Neural progenitor cell (in vitro differentiated cells): ENCODE measurements around the gene CCT4. TPM values are rescaled to one million over a fixed set of nuclear protein-coding genes. Genes with fewer than 3 reads are reported as not detected.

ENCODE experiments used
- DNase-seq: peaks from one replicate; pipeline ENCODE4 v3.0.0-alpha.2; 2016; ENCODE audit warnings: low spot score
- H2AFZ ChIP-seq: fragments of 200-600 bp; sonication (generic); replicated peaks from 2 replicates; pipeline ENCODE4 v1.6.1; 2016; ENCODE audit warnings: antibody characterized with exemption
- H3F3A ChIP-seq: fragments of 200-600 bp; sonication (generic); 2 replicates; pipeline ENCODE4 v1.6.1; 2016; ENCODE audit warnings: antibody characterized with exemption, low read depth
- H3K27ac ChIP-seq: fragments of 200-600 bp; sonication (generic); 2 replicates; pipeline ENCODE4 v1.5.1; 2016; ENCODE audit warnings: mild to moderate bottlenecking
- H3K27me3 ChIP-seq: fragments of 200-600 bp; sonication (generic); 2 replicates; pipeline ENCODE4 v1.6.1; 2016; ENCODE audit warnings: mild to moderate bottlenecking, moderate library complexity
- H3K36me3 ChIP-seq: fragments of 200-600 bp; sonication (generic); 2 replicates; pipeline ENCODE4 v1.5.1; 2016
- H3K4me1 ChIP-seq: fragments of 200-600 bp; sonication (generic); 2 replicates; pipeline ENCODE4 v1.6.1; 2016; ENCODE audit warnings: mixed run types
- H3K4me2 ChIP-seq: fragments of 200-600 bp; sonication (generic); 2 replicates; pipeline ENCODE4 v1.6.1; 2016
- H3K4me3 ChIP-seq: fragments of 200-600 bp; sonication (generic); 2 replicates; pipeline ENCODE4 v1.5.1; 2016
- H3K79me2 ChIP-seq: fragments of 200-600 bp; sonication (generic); 2 replicates; pipeline ENCODE4 v1.6.1; 2016; ENCODE audit warnings: low read depth
- H3K9ac ChIP-seq: fragments of 200-600 bp; sonication (generic); 2 replicates; pipeline ENCODE4 v1.6.1; 2016
- H3K9me3 ChIP-seq: fragments of 200-600 bp; sonication (generic); 2 replicates; pipeline ENCODE4 v1.5.1; 2016; ENCODE audit warnings: low read depth
- H4K20me1 ChIP-seq: fragments of 200-600 bp; sonication (generic); 2 replicates; pipeline ENCODE4 v1.6.1; 2016; ENCODE audit warnings: low read depth
- H3K27ac Mint-ChIP-seq: 3 replicates; pipeline ENCODE4 v1.8.0; 2021; ENCODE audit warnings: mixed read lengths
- H3K27me3 Mint-ChIP-seq: 2 replicates; pipeline ENCODE4 v1.8.0; 2022; ENCODE audit warnings: low read depth, mild to moderate bottlenecking, inconsistent platforms, moderate library complexity, mixed read lengths; ENCODE audit not compliant: insufficient read depth
- H3K36me3 Mint-ChIP-seq: 3 replicates; pipeline ENCODE4 v1.8.0; 2021; ENCODE audit warnings: mixed read lengths
- H3K4me1 Mint-ChIP-seq: 3 replicates; pipeline ENCODE4 v1.8.0; 2021; ENCODE audit warnings: mixed read lengths
- H3K4me3 Mint-ChIP-seq: 3 replicates; pipeline ENCODE4 v1.8.0; 2021; ENCODE audit warnings: mild to moderate bottlenecking, moderate library complexity, mixed read lengths
- H3K9me3 Mint-ChIP-seq: 3 replicates; pipeline ENCODE4 v1.8.0; 2020; ENCODE audit warnings: mixed read lengths
- EZH2 ChIP-seq: fragments of 200-600 bp; sonication (generic); IDR thresholded peaks from 2 replicates; pipeline ENCODE4 v1.6.1; 2017; ENCODE audit warnings: antibody characterized with exemption, mild to moderate bottlenecking, moderate library complexity
- EZH2phosphoT487 ChIP-seq: fragments of 200-600 bp; sonication (generic); IDR thresholded peaks from 2 replicates; pipeline ENCODE4 v1.6.1; 2017; ENCODE audit warnings: antibody characterized with exemption
- total RNA-seq: library from RNA; depleted of rRNA; stranded (reverse); fragments of >200 nt; gene quantifications from 2 replicates; pipeline ENCODE4 v1.2.3, GENCODE V29; 2015; ENCODE audit warnings: low replicate concordance
- TF ChIP-seq, protein P1 (sequence below): fragments of 200-600 bp; sonication (generic); IDR thresholded peaks from 2 replicates; pipeline ENCODE4 v1.5.1; 2017; ENCODE audit warnings: antibody characterized with exemption, mild to moderate bottlenecking

The CCT4 gene
- total RNA-seq, 1 donor from 2014 or later = 381 TPM

DNA sequence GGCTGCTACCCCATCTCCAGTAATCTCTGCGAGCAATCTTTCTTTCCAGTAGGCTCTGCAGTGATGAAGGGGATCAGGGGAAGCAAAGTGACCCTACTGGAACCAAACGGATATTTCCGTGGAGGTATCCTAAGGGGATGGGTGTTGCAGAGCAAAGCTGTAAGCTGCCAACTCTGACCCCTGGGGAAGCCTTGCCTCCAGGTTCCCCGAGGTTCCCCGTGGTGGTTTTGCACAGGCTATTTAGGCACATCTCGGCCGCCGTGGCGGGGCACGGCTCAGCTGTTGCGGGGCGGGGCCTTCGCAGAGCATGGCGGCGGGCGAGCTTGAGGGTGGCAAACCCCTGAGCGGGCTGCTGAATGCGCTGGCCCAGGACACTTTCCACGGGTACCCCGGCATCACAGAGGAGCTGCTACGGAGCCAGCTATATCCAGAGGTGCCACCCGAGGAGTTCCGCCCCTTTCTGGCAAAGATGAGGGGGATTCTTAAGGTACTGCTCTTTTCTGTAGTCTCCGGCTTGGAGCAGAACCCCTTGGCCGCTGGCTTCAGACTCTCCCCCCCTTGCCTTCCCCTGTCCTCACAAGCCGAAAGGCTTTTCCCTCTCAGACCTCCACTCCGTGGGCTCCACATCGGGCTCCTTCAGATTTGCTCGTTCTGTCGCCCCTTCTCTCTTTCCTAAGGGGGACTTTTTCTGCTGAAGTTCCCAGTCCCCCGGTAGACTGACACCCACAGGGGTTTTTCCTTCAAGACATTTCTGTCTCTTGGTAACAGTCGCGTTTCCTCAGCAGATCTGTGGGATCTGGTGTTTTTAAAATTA lies 17.1 kb upstream of the CCT4 start, which contains the start of gene COMMD1:
Gene COMMD1 (plus strand): TSS at position 303 of the 814 bp plus-strand sequence. CDS start 5 bp downstream, at position 308.
- peak within 1 kb of the TSS; percentile 84 for H3K4me3 ChIP-seq
- no peak within 1 kb of the TSS for H3K27ac ChIP-seq
- peaks cover 16% of the 10 kb centered on the region for H3K79me2 ChIP-seq
- TF ChIP-seq EZH2 (no peak), EZH2phosphoT487 (no peak)
- TF ChIP-seq, protein P1, sequence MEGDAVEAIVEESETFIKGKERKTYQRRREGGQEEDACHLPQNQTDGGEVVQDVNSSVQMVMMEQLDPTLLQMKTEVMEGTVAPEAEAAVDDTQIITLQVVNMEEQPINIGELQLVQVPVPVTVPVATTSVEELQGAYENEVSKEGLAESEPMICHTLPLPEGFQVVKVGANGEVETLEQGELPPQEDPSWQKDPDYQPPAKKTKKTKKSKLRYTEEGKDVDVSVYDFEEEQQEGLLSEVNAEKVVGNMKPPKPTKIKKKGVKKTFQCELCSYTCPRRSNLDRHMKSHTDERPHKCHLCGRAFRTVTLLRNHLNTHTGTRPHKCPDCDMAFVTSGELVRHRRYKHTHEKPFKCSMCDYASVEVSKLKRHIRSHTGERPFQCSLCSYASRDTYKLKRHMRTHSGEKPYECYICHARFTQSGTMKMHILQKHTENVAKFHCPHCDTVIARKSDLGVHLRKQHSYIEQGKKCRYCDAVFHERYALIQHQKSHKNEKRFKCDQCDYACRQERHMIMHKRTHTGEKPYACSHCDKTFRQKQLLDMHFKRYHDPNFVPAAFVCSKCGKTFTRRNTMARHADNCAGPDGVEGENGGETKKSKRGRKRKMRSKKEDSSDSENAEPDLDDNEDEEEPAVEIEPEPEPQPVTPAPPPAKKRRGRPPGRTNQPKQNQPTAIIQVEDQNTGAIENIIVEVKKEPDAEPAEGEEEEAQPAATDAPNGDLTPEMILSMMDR = no peak
- no peak within 1 kb of the TSS for H3K27ac Mint-ChIP-seq
- peak; percentile 86 for DNase-seq
- no peaks in the 10 kb centered on the region for H3K27me3 ChIP-seq
- no peaks in the 10 kb centered on the region for H3K36me3 ChIP-seq
- no peaks in the 10 kb centered on the region for H4K20me1 ChIP-seq
- H3K4me3 Mint-ChIP-seq = peak within 1 kb of the TSS; percentile 97
- H3K4me2 ChIP-seq = peak within 1 kb of the TSS; percentile 91
- peak within 1 kb of the TSS; percentile 65 for H3K9ac ChIP-seq
- no peaks in the 10 kb centered on the region for H3K9me3 Mint-ChIP-seq
- H3K27me3 Mint-ChIP-seq = peaks cover 6% of the 10 kb centered on the region
- no peaks in the 10 kb centered on the region for H3K4me1 ChIP-seq
- H3K36me3 Mint-ChIP-seq = no peaks in the 10 kb centered on the region
- H2AFZ ChIP-seq = peak within 1 kb of the TSS; percentile 91
- no peaks in the 10 kb centered on the region for H3F3A ChIP-seq
- no peaks in the 10 kb centered on the region for H3K9me3 ChIP-seq
- H3K4me1 Mint-ChIP-seq = peaks cover 8% of the 10 kb centered on the region

DNA sequence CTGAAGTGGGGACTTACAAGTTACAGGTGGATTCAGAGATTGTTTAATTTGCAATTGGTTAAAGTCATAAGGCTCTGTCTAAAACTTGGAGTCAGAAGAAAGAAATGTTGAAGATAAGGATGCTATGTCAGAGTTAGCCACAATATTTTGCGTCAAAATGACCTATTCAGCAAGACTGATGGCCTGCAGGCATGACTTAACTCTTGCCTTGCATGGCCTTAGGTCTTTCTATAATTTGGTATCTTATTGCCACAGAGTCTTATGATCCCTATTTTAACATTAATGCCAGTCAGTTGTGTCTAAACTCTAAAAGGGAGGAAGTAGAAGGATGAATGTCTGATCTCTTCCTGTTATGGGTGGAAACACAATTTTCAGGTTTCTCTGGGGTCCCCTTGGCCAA lies 11.8 kb upstream of the CCT4 start:
- Mint-ChIP-seq H3K27ac (no peak overlapping the region), H3K9me3 (no peaks in the 10 kb centered on the region), H3K36me3 (no peaks in the 10 kb centered on the region), H3K27me3 (peaks cover 2% of the 10 kb centered on the region), H3K4me3 (no peak overlapping the region), H3K4me1 (peaks cover 2% of the 10 kb centered on the region)
- H3K27ac ChIP-seq = no peak overlapping the region
- H3K4me1 ChIP-seq = no peaks in the 10 kb centered on the region
- H3K9me3 ChIP-seq = no peaks in the 10 kb centered on the region
- no peaks in the 10 kb centered on the region for H4K20me1 ChIP-seq
- H3K36me3 ChIP-seq = no peaks in the 10 kb centered on the region
- no peak overlapping the region for H3K4me2 ChIP-seq
- no peak overlapping the region for H3K4me3 ChIP-seq
- TF ChIP-seq EZH2phosphoT487 (no peak), EZH2 (no peak)
- TF ChIP-seq, protein P1 = no peak
- no peaks in the 10 kb centered on the region for H3K27me3 ChIP-seq
- no peak overlapping the region for H3K9ac ChIP-seq
- no peak for DNase-seq
- no peaks in the 10 kb centered on the region for H3F3A ChIP-seq
- no peak overlapping the region for H2AFZ ChIP-seq
- no peaks in the 10 kb centered on the region for H3K79me2 ChIP-seq

DNA sequence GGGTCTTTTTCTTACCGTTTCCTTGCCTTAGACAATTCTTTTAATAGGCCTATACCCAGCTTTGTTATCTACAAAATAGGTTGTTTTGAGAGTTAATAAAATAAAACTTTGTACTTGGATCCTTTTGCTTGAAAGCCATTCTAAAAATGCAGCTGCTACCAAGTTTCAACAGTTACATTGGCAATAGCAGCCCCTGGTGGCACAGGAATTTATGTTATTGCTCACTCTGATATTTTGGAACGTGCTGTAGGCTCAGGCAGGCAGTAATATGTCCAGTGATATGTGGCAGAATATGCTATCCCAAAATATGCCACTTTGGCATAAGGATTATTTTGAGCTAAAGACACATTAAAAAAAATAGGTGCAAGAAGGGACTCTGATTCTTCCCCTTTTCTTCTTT lies 10.4 kb upstream of the CCT4 start:
- no peak overlapping the region for H3K9ac ChIP-seq
- no peak for DNase-seq
- H3K4me2 ChIP-seq = no peak overlapping the region
- no peak overlapping the region for H3K27ac Mint-ChIP-seq
- H3K4me3 Mint-ChIP-seq = no peak overlapping the region
- H3F3A ChIP-seq = no peaks in the 10 kb centered on the region
- H3K4me1 Mint-ChIP-seq = no peaks in the 10 kb centered on the region
- no peaks in the 10 kb centered on the region for H3K9me3 ChIP-seq
- no peaks in the 10 kb centered on the region for H3K36me3 Mint-ChIP-seq
- no peaks in the 10 kb centered on the region for H3K27me3 ChIP-seq
- H3K4me3 ChIP-seq = no peak overlapping the region
- no peaks in the 10 kb centered on the region for H3K36me3 ChIP-seq
- no peak overlapping the region for H2AFZ ChIP-seq
- TF ChIP-seq, protein P1 = peak; percentile 40
- no peak for TF ChIP-seq EZH2phosphoT487
- no peak overlapping the region for H3K27ac ChIP-seq
- no peaks in the 10 kb centered on the region for H3K4me1 ChIP-seq
- H4K20me1 ChIP-seq = no peaks in the 10 kb centered on the region
- H3K79me2 ChIP-seq = no peaks in the 10 kb centered on the region
- H3K9me3 Mint-ChIP-seq = no peaks in the 10 kb centered on the region
- peaks cover 4% of the 10 kb centered on the region for H3K27me3 Mint-ChIP-seq
